HL-60 (cell line): ENCODE measurements around the gene FAM234B.

Source experiments
- DNase-seq, 2 experiments: peaks; one replicate each; pipeline ENCODE4 v3.0.0-alpha.2; 2010 to 2020; ENCODE audit warnings: low read depth in 1 of 2, low spot score in 1 of 2
- H3K27ac ChIP-seq: fragments of 250-450 bp; sonication (Bioruptor Pico); replicated peaks from 2 replicates; pipeline ENCODE4 v1.5.1; 2020; ENCODE audit warnings: mild to moderate bottlenecking, moderate library complexity
- H3K27me3 ChIP-seq: fragments of 250-450 bp; sonication (Bioruptor Pico); 2 replicates; pipeline ENCODE4 v1.5.1; 2021; ENCODE audit warnings: mild to moderate bottlenecking, moderate library complexity; ENCODE audit not compliant: insufficient read depth, poor library complexity, severe bottlenecking
- H3K4me3 ChIP-seq: replicated peaks from 2 replicates; pipeline ENCODE4 v1.5.1; 2011; ENCODE audit warnings: mild to moderate bottlenecking, control low read depth, low read length; ENCODE audit not compliant: insufficient read depth
- GABPA ChIP-seq: IDR thresholded peaks from 2 replicates; pipeline ENCODE4 v1.6.1; 2012; ENCODE audit warnings: low read depth
- POLR2AphosphoS5 ChIP-seq: IDR thresholded peaks from 2 replicates; pipeline ENCODE4 v1.6.1; 2012; ENCODE audit warnings: low read depth
- SPI1 ChIP-seq: IDR thresholded peaks from 2 replicates; pipeline ENCODE4 v1.6.1; 2012; ENCODE audit warnings: low read depth, mild to moderate bottlenecking, borderline replicate concordance
- TF ChIP-seq, protein P1 (sequence below): IDR thresholded peaks from one replicate; pipeline ENCODE4 v1.5.1; 2011; ENCODE audit warnings: low read length, control low read depth, inconsistent platforms; ENCODE audit not compliant: insufficient read depth
- TF ChIP-seq, protein P2 (sequence below): IDR thresholded peaks from 2 replicates; pipeline ENCODE4 v1.6.1; 2012; ENCODE audit warnings: low read depth; ENCODE audit not compliant: insufficient replicate concordance

FAM234B gene

GRCh38 chr12:12999959-13000615, 44.1 kb upstream of the FAM234B start, which contains the start of gene HEBP1:
Gene HEBP1, minus strand, starts transcription at chr12:13000265. Its CDS starts 151 bp downstream, at chr12:13000114.
- Histone ChIP-seq H3K27me3 (no peaks in the 10 kb centered on the region), H3K4me3 (peak within 1 kb of the TSS; percentile 71), H3K27ac (peak within 1 kb of the TSS; percentile 49)
- peak; percentile 81 to 92 for DNase-seq
- TF ChIP-seq GABPA, result no peak
- TF ChIP-seq, protein P1, sequence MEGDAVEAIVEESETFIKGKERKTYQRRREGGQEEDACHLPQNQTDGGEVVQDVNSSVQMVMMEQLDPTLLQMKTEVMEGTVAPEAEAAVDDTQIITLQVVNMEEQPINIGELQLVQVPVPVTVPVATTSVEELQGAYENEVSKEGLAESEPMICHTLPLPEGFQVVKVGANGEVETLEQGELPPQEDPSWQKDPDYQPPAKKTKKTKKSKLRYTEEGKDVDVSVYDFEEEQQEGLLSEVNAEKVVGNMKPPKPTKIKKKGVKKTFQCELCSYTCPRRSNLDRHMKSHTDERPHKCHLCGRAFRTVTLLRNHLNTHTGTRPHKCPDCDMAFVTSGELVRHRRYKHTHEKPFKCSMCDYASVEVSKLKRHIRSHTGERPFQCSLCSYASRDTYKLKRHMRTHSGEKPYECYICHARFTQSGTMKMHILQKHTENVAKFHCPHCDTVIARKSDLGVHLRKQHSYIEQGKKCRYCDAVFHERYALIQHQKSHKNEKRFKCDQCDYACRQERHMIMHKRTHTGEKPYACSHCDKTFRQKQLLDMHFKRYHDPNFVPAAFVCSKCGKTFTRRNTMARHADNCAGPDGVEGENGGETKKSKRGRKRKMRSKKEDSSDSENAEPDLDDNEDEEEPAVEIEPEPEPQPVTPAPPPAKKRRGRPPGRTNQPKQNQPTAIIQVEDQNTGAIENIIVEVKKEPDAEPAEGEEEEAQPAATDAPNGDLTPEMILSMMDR, result no peak
- peak; percentile 76 for TF ChIP-seq POLR2AphosphoS5

DNA sequence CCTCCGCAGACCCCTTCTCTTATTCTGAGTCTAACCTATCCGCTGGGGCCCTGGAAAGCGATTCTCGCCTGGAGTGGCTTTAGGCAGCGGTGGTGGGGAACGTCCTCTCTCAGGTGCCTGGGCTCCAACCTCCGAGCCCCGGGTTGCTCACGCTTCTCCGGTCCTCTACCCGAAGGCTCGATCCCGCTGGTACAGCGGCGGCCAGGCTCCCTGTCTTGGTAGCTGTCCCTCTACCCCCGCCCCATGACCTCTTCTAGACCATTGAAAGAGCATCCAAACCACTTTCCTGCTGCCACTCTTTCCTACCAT, 43.6 kb upstream of the FAM234B start:
- TF ChIP-seq, protein P1, result no peak
- no peak for TF ChIP-seq SPI1
- TF ChIP-seq, protein P2, sequence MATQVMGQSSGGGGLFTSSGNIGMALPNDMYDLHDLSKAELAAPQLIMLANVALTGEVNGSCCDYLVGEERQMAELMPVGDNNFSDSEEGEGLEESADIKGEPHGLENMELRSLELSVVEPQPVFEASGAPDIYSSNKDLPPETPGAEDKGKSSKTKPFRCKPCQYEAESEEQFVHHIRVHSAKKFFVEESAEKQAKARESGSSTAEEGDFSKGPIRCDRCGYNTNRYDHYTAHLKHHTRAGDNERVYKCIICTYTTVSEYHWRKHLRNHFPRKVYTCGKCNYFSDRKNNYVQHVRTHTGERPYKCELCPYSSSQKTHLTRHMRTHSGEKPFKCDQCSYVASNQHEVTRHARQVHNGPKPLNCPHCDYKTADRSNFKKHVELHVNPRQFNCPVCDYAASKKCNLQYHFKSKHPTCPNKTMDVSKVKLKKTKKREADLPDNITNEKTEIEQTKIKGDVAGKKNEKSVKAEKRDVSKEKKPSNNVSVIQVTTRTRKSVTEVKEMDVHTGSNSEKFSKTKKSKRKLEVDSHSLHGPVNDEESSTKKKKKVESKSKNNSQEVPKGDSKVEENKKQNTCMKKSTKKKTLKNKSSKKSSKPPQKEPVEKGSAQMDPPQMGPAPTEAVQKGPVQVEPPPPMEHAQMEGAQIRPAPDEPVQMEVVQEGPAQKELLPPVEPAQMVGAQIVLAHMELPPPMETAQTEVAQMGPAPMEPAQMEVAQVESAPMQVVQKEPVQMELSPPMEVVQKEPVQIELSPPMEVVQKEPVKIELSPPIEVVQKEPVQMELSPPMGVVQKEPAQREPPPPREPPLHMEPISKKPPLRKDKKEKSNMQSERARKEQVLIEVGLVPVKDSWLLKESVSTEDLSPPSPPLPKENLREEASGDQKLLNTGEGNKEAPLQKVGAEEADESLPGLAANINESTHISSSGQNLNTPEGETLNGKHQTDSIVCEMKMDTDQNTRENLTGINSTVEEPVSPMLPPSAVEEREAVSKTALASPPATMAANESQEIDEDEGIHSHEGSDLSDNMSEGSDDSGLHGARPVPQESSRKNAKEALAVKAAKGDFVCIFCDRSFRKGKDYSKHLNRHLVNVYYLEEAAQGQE, result no peak
- no peak for TF ChIP-seq GABPA
- no peak for TF ChIP-seq POLR2AphosphoS5
- no peak for DNase-seq
- Histone ChIP-seq H3K27me3 (no peaks in the 10 kb centered on the region), H3K4me3 (peak overlapping the region; percentile 65), H3K27ac (peak overlapping the region; percentile 44)

DNA sequence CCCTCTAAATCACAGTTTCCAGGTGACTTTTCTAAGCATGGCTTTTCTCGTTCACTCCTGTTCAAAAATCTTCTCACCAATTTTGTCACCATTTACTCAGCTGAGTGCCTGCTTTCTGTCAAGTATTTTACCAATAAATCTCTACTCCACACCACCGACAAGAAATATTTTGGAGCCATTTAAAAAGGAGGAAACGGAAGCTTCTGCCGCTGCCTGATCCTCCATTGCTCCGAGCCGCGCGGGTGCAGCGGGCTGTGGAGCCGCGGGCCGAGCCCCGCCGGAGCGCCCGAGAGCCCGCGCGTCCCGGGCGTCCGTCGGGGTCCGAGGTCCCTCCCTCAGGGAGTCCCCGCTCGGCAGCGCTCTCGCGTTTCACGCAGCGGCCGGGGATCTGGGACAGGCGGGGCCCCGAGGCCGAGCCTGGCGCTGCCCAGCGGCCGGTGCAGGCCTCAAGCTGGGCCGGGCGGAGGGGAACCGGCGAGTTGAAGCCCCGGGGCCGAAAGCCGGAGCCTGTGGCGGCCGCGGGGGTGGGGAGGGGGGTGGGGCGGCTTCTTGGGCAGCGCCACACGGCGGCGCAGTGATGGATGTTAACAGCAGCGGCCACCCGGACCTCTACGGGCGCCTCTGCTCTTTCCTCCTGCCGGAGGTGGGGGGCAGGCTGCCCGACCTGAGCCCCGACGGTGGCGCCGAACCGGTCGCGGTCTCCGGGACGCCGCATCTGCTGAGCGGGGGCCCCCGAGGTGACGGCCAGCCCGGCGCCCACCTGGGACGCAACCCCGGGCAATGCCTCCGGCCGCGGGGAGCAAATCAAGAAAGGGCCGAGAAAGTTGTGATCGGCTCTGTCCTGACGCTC, 43.0 kb upstream of the FAM234B start:
- Histone ChIP-seq H3K27ac (peak overlapping the region; percentile 44), H3K4me3 (peak overlapping the region; percentile 65), H3K27me3 (no peaks in the 10 kb centered on the region)
- TF ChIP-seq, protein P2, result no peak
- TF ChIP-seq SPI1 (no peak), GABPA (no peak), POLR2AphosphoS5 (no peak)
- TF ChIP-seq, protein P1, result no peak
- DNase-seq, result peak in 1 of 2 experiments; percentile 39

- Histone ChIP-seq H3K27me3 (no peaks in the 10 kb centered on the region), H3K27ac (no peak overlapping the region; the same call in 1 of the 2 replicates), H3K4me3 (peak overlapping the region; percentile 65)
- no peak for DNase-seq
- TF ChIP-seq, protein P2, result no peak
- TF ChIP-seq, protein P1, result no peak
- TF ChIP-seq GABPA (no peak), SPI1 (no peak), POLR2AphosphoS5 (no peak)
Observed at GRCh38 chr12:13001775-13002040, 42.5 kb upstream of the FAM234B start.
